G401.6 (cell line): ENCODE measurements around the gene RAPGEF6.
"Not testable (repeated sequence)": the region's sequence is repeated elsewhere in the genome, so short reads cannot be mapped to it uniquely, and the experiment has no call there.

Source experiments
- FAIRE-seq: peaks from 2 replicates; lab custom pipeline; 2012; peaks lifted over from hg19 to GRCh38; lab: Jason Lieb, UNC

The RAPGEF6 gene

DNA sequence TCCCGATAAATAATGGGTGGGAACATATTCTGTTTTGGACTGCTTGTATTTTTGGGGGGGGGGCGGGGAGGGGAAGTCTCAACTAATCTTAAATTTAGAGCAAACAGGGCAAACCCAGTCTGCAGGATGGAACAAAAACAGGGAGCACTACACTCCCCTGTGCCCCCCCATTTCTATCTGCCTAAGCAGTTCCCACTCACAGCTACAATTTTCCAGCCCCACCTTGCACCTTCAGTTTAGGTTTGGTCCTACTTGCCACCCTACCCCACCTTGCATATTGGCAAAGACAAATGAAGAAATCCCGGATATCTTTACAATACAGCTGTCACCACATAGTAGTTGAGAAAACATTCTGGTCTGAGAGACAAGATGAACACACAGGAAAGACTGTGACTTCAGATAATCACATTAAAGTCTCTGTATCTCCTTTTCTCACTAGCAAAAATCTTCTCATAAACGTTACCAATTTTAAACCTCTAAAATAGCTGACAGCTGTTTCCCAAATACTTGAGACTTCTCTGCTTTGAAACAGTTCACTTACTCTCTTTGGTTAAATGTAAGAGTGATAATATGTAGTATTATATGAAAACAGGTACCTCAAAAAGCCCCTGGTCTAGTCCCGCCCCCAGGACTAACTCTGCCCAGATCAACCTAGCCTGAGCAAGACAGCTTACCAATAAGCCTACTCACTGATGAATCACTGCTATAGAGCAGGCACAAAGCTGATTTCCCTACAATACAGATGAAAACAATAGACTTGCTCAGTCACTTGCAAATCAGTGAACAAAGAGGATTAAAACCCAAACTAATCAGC, 5.2 kb upstream of the RAPGEF6 start:
- no peak for FAIRE-seq

DNA sequence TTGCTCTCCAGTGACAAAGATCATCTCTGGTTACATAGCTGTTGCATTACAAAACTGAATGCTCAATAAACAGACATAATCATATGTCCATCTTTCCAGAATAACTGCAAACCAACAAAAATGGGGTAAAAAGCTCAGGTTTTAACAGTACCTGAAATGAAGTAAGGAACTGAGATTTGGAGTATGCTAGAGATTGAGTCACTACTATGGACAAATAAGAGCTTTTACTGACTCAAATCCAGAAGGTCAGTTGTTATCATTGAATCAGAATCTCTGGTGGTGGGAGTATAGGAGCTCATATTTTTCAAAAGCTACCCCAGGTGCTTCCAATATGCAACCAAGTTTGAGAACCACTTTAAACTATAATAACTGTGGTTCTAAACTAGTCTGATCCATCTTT, 4.1 kb upstream of the RAPGEF6 start:
- no peak for FAIRE-seq

DNA sequence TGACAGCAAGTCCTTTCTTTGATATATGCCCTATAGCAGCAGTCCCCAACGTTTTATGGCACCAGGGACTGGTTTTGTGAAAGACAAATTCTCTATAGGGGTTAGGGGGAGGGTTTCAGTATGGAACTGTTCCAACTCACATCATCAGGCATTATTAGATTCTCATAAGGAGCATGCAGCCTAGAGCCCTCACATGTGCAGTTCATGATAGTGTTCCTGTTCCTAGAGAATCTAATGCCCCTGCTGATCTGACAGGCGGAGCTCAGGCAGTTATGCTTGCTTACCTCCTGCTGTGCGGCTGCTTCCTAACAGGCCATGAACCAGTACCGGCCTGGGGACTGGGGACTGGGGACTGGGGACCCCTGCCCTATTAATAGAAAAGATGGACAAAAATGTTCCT, 2.7 kb upstream of the RAPGEF6 start:
- FAIRE-seq, result no peak

DNA sequence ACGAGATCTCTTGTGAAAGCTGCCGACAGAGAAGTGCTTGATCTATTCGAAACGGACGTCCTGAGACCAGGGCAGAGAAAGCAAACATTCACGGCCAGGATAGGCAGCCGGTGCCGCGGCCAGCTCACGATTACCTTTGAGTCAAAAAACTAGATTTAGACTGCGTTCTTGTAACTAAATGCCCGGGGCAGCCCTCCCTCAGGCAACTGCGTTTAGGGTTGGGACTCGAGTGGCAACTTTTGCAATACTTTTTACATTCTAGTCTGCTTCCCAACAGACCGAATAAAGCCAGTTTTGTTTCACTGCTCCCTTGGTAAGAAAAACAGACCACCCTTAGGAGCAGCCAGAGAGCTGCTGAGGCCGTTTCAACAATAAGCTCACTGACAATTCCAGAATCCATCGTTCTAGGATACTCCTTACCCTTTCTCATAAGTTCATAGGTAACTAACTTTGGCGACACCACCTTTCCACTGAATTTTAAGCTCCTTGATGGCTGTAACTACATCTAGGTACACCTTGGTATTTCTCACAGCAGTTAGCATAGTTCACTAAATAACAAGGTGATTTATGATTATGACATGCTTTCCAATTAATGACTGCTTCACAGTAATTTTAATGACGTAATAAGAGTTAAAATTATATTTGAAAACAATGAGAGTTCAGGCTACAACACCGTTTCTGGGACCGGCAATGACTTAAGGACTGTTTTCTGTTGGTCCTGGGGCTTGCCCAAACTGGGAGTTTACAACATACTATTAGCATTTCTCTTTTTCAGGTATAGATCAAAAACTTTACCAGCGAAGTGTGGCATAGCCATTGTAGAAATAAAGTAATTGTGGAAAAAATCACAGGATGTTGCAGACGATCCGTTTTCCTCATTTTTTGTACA, 899 bp upstream of the RAPGEF6 start:
- no peak for FAIRE-seq

DNA sequence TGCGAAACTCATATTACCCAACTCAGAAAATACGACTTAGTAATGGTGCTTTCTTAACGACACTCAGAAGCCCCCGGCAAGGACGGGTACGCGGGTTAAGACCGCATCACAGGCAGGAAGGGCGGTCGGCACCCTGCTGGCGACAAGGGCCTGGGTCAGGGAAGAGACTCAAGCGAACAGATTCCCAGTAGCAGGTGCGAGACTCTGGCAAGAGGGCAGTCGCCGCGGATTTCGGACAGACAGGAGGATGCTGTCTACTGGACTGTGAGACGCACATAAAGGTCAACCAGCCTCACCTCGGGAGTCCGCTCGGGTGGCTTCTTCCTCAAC, 398 bp downstream of the RAPGEF6 start:
- FAIRE-seq, result no peak

DNA sequence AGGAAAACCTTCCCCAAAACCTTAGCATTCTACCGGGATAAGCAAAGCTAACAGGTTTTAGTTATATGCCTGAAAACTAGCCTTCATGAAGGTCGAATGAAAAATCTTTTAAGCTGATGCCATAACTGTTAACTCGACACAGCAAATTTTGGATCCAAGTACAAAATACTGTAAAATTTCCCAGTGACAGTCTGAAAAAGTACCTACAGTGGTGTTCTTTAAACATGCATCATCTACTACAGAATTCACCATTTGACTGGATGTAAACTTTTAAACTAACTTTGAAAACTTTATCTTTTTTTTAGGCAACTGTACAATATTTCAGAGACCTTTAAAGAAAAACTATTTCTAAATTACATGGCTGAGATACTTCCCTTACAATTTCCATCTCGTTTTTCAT, 791 bp downstream of the RAPGEF6 start:
- no peak for FAIRE-seq

DNA sequence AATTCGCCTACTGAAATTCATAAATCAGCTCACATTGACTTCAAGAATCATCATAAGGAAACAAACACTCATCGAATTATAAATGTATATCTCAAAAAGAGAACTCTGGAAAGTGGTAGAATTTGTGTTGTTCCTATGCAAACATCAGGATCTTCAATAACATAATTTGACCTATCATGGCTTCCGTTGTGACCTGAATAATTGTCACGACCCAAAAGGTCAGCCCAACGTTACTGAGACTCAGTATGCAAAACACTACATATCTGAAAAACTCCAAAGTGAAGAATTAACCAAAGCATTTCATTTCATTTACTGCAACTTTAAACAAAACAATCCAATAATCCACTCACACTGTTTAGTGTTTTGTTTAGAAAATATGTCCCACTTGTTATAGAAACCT, 1.2 kb downstream of the RAPGEF6 start:
- FAIRE-seq, result no peak

DNA sequence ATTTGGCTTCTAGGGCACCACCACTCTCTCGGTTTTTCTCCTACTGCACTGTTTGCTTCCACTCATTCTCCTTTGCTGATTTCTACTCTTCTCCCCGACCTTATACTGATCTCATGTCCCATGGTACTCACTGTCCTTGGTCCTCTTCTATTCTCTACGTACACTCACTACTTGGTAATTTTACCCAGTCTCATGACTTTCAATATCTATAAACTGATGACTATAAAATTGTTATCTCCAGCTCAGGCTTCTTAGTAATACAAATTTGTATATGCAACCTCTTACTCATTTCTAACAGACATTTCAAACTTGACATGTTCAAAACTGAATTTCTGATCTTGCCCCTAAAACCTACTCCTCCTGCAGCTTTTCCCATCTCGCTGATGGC, 4.1 kb downstream of the RAPGEF6 start:
- FAIRE-seq, result no peak

DNA sequence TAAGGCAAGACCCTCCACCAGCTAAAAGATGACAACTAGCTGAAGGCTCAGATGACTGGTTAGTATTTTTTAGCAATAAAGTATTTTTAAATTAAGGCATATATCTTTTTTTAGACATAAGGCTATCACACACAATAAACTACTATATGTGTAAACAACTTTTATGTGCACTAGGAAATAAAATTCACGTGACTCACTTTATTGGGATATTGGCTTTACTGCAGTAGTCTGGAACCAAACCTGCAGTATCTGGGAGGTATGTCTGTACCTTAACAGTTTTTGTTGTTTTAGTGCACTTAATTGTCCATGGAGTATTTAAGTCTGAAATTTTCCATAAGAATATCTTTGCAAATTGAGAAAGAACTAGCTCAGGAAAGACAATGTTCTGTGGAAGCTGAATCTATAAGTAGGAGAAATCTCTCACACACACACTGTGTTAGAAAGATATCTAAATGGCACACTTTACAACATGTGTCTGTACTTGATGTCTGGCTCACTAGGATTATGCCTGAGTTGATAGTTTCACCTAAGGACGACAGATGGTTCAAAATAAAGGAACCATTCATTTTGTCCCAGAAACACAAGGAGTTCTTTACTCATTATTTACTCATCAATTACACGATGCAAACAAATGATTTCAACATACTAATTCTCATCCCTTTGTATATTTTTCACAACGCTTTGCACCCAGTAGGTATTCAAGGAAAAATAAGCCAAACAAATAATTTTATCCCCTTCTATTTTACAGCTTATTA, 4.6 kb downstream of the RAPGEF6 start:
- FAIRE-seq, result no peak

DNA sequence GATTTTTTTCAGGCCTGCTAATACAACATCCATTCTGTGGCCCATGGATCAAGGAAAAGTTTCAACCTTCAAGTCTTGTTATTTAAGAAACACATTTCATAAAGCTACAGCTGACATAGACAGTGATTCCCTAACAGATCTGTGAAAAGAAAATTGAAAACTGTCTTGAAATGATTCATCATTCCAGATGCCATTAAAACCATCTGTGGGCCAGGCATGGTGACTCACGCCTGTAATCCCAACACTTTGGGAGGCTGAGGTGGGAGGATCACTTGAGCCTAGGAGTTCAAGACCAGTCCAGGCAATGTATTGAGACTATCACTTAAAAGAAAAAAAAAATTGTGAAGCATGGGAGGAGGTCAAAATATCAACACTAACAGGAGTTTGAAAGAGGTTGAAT, 6.0 kb downstream of the RAPGEF6 start:
- FAIRE-seq, result no peak

DNA sequence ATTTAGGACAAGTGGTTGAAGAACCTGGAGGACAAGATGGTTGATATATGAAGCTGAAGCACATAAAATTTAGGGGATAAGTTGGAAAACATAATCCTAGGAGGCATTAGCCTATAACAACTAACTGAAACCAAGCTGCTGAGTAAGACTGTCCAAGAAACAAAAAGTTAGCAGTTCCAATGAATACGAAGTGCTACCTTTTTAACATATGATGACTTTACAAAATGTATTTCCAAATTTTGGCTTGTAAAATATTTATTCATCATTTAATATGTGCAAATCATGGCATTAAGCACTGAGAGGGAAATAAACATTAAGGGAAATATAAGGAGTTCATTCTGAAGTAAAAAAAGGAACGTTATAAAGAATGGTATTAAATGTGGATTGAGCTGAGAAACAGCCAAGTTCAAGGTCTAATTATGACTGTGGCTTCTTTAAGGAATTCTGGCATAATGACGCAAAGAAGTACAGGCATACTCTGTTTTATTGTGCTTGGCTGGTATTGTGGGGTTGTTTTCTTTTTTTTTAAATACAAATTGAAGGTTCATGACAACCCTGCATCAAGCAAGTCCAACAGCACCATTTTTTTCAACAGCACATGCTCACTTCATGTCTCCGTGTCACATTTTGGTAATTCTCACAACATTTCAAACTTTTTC, 7.7 kb downstream of the RAPGEF6 start:
- FAIRE-seq, result no peak

DNA sequence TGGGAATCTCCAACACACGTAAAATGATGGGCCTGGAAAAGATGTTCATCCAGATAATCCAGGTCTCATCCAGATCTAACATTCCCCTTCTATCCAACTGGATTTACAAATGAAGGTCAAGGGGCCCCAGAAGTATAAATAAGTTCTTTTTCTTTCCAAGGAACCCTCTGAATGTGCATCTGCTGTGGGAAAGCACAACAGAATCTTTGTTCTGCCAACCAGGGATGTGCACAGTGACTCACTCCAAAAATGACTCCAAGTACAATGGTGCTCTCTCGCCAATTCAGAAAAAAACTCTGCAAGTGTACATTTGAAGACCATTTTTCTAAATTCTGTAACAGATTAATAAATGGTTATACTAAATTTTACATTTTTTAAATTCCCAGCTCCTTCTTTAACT, 12.4 kb downstream of the RAPGEF6 start:
- no peak for FAIRE-seq

DNA sequence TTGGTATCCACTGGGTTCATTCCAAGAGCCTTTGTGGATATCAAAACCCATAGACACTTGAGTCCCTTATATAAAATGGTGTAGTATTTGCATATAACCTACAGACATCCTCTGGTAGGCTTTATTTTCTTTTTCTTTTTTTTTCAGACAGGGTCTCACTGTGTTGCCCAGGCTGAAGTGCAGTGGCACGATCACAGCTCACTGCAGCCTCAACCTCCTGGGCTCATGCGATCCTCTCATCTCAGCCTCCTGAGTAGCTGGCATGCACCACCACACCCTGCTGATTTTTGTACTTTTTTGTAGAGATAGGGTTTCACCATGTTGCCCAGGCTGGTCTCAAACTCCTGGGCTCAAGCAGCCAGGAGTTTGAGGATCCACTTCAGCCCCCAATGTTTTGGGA, 13.9 kb downstream of the RAPGEF6 start:
- not testable (repeated sequence) for FAIRE-seq

DNA sequence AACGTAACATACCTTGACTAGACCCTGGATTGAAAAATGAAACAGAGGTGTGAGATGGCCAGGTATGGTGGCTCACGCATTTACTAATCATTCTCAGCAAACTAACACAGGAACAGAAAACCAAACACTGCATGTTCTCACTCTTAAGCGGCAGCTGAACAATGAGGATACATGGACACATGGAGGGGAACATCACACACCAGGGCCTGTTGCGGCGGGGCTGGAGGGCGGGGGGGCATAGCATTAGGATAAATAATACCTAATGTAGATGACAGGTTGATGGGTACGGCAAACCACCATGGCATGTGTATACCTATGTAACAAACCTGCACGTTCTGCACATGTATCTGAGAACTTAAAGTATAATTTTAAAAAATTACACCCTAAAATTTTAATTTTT, 15.9 kb downstream of the RAPGEF6 start:
- FAIRE-seq, result no peak

DNA sequence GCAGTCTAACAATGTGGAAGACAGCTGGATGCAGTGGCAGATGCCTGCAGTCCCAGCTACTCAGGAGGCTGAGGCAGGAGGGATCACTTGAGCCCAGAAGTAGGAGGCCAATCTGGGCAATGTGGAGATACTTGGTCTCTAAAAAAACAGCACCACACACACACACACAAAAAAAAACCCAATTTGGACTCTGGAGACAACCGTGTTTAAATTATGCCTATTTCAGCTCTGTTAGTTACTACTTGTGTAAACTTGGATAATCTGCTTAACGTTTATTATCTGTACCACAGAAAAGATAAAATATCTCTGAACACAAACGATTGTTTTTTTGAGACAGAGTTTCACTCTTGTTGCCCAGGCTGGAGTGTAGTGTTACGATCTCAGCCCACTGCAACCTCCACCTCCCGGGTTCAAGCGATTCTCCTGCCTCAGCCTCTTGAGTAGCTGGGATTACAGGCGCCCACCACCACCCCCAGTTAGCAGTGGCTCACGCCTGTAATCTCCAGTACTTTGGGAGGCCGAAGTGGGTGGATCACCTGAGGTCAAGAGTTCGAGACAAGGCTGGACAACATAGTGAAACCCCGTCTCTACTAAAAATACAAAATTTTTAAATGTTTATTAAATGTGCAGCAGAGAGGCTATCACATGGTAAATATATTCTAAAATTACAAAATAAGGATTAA, 17.7 kb downstream of the RAPGEF6 start:
- no peak for FAIRE-seq

DNA sequence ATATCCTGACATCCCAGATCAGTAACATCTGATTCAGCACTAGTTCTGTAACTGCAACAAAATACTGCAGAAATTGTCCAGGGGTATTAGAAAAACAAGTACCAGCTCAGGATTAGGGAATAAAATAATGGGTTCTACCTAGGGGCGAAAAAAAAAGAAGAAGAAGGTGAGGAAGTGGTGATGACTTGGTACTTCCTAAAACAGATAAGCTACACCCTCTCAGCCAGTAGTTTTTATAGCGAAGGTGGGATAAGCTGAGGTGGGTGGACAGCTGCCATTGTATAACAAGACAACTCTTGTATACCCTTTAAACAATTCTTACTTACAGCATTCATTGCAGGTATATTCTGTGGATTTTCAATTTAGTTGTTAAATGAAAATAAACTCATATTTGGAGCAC, 19.1 kb downstream of the RAPGEF6 start:
- FAIRE-seq, result no peak

DNA sequence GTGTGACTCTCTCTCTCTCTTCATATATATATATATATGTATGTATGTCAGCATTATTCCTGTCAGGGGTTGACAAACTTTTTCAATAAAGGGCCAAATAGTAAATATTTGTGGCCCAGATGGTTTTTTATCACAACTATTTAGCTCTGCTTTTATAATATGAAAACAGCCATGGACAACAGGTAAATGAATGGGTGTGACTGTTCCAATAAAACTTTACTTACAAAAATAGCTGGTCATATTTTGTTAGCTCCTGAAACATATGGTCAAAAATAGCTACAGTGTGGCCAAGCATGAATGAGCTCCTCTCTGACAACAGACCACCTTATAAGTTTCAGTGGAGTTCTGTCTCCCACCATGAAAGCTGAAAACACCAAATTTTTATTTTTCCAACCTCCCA, 21.6 kb downstream of the RAPGEF6 start:
- FAIRE-seq, result no peak

DNA sequence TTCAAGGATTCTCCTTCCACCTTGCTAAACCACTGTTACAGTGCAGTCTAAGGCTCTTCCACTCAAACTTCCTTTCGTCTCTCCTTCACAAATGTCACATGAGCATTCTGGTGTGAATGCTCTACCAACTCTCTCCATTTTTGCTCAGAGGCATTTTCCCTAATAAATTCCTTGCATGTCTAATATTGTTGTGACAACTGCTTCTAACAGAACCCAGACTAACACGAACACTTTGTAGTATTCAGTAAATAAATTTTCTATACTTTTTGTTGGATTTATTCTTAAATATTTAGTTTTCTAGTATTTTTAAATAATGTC, 24.0 kb downstream of the RAPGEF6 start:
- no peak for FAIRE-seq

DNA sequence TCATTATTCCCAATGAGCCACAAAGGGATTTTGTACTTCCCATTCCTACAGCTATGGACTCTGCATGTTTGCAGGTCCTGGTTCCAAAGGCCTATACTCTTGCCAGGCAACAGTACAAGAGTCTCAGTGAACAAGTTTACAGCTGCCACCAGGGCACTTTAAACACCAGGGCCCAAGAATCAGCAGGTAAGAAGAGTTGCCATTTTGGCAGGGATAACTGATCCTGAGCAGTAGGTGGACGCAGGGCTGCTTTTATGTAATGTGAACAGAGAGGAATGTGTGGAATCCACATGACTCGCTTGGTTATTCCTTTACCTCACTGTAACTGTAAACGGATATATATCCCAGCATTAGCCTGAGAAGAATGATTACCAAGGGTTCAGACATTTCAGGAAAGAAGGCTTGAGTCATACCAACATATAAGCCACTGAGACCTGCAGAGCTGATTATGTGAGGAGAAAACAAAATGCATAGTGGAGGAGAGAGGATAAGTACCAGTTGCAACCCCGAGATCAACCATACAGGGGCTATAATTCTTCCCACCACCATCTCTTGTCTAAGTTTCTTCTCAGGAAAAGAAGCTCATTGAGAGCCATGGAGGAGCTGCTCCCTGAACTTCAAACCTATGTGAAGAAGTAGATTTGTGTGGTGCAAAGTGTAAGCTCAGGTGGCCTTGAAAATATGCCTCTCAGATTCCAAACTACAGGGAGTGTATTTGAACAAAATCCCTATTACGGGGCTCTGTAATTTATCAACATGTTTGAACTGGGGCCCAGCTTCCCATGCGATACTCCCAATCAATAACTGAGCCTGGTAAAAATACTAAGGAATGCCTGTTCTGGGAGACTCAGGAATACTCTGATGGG, 24.6 kb downstream of the RAPGEF6 start:
- peak; percentile 85 for FAIRE-seq

DNA sequence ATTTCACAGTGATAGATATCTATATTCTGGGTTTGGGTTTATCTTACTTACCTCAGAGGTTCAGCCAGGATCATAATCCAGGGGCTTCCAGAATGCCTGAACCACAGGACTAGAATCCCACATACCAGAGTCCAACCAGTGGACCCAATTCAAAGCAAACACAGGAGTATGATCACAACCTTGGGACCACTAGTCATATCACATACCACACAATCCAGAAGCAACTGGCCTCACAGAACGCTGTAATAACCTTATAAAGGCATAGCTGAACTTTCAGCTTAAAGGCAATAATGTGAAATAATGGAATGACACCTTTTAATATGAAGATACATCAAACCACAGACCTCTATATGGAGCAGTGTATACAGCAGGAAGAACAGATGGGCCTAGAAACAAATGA, 25.3 kb downstream of the RAPGEF6 start:
- no peak for FAIRE-seq

DNA sequence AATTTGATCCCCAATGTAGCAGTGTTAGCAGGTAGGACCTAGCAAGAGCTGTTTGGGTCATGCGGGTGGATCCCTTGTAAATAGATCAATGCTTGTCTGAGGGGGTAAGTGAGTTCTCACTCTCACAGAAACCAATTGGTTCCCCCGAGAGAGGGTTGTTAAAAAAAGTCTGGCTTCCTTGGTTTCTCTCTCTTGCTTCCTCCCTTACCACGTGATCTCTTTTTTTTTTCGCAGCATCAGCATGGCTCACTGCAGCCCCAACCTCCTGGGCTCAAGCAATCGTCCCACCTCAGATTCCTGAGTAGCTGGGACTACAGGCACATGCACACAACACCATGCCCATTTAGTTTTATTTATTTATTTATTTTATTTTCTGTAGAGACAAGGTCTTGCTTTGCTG, 26.4 kb downstream of the RAPGEF6 start:
- FAIRE-seq, result no peak
